ENCODE measurements around the gene COPS3. TPM values are rescaled to one million over a fixed set of nuclear protein-coding genes. Genes with fewer than 3 reads are reported as not detected.

The COPS3 gene
- total and polyA plus RNA-seq, 9 of the 15 experiments (the other 6 are each of a cell fraction or from before 2014, with no cell fraction given) = 92.4 to 295 (median 167) TPM

DNA sequence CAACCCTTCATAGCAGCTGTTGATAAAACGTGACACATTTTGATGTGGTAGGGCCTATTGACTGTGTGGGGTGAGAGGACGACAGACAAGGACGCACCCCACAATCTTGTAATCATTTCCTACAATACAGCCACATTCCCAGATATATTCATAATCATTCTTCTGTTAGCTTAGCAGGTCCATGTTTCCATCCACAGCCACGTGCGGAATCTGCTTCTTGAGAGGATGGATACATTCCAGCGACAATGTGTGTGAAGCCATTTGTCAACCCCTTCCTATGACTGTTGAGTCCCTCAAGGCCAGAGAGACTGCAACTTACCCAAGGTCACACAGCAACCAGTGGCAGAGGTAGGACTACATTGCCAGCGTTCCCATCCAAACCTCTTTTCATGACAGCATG lies 8.7 kb upstream of the COPS3 start (continued):
- no peak for TF ChIP-seq DEAF1 (CRISPR knock-in tag; IDR thresholded peaks at IDR 0.05)
- TF ChIP-seq NFE2L1 (tag; IDR thresholded peaks at IDR 0.05; ENCODE audit: borderline replicate concordance, low read depth) = no peak
- TF ChIP-seq ZNF24 (IDR thresholded peaks at IDR 0.05) = no peak
- TF ChIP-seq, protein P1, sequence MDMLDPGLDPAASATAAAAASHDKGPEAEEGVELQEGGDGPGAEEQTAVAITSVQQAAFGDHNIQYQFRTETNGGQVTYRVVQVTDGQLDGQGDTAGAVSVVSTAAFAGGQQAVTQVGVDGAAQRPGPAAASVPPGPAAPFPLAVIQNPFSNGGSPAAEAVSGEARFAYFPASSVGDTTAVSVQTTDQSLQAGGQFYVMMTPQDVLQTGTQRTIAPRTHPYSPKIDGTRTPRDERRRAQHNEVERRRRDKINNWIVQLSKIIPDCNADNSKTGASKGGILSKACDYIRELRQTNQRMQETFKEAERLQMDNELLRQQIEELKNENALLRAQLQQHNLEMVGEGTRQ (CRISPR knock-in tag; IDR thresholded peaks at IDR 0.05) = no peak
- no peak for TF ChIP-seq FOS (IDR thresholded peaks at IDR 0.05; ENCODE audit: extremely low read depth, insufficient read length)
- no peak for TF ChIP-seq NCOA2 (IDR thresholded peaks at IDR 0.05; ENCODE audit: partially characterized antibody in 2 of 2)
- no peak for TF ChIP-seq CEBPB (tag; IDR thresholded peaks at IDR 0.05)
- no peak for TF ChIP-seq BCOR (IDR thresholded peaks at IDR 0.05)

GRCh38 chr17:17289086-17289485 lies 8.0 kb upstream of the COPS3 start:
- no peak overlapping the region for H2AFZ ChIP-seq (ENCODE audit: low read depth, low read length)
- intact Hi-C loops (cut with micrococcal nuclease) (no loop called here), in situ Hi-C loops (cut with MboI) (no loop called here)
- FAIRE-seq = no peak
- H3K27ac ChIP-seq (ENCODE audit: extremely low read depth, low read depth, low read length) = no peak overlapping the region
- CTCF ChIA-PET (ENCODE audit: low intra/inter-chr PET ratio) = no interaction called here
- no peak overlapping the region for H3K9ac ChIP-seq (ENCODE audit: insufficient read depth in 1 of 2, low read depth in 2 of 2, low read length in 2 of 2)
- no peak for DNase-seq (ENCODE audit: extremely low read depth in 1 of 4, low spot score in 3 of 4)
- H3K36me3 ChIP-seq (ENCODE audit: control insufficient read depth, insufficient read depth, low read length) = no peaks in the 10 kb centered on the region
- no peaks in the 10 kb centered on the region for H4K20me1 ChIP-seq (replicated peaks; ENCODE audit: control insufficient read depth, insufficient read depth, low read length)
- H3K9me1 ChIP-seq (ENCODE audit: control insufficient read depth, insufficient read depth, low read length) = no peaks in the 10 kb centered on the region
- BruUV-seq (replicated peaks) = no TSS peak
- 52% methylated on average over 4 of the region's 4 CpGs for WGBS (ENCODE audit: insufficient coverage, low coverage, missing lambda C conversion rate)
- H3K79me2 ChIP-seq (ENCODE audit: control insufficient read depth, insufficient read depth, low read length) = no peaks in the 10 kb centered on the region
- POLR2A ChIA-PET = no interaction called here
- H3K9me3 ChIP-seq (replicated peaks; ENCODE audit: control insufficient read depth, insufficient read depth, low read depth, low read length) = no peaks in the 10 kb centered on the region
- ATAC-seq = no peak
- no peak overlapping the region for H3K4me3 ChIP-seq
- no peak for TF ChIP-seq POLR2AphosphoS5 (IDR thresholded peaks at IDR 0.05; ENCODE audit: control insufficient read depth, insufficient read depth, low read depth, low read length)
- TF ChIP-seq CBFA2T3 (IDR thresholded peaks at IDR 0.05) = peak; percentile 40; the same call in 1 of the 2 replicates
- TF ChIP-seq ARID1B (IDR thresholded peaks at IDR 0.05) = peak; percentile 14; the same call in 1 of the 2 replicates
- TF ChIP-seq CEBPG (CRISPR knock-in tag; IDR thresholded peaks at IDR 0.05) = no peak
- TF ChIP-seq CEBPG (tag; conservative IDR thresholded peaks at IDR 0.05 in 1 of 2, IDR thresholded peaks at IDR 0.05 in 1 of 2) = peak in 1 of 2 experiments; percentile 45; a peak in 1 of 4 replicates
- TF ChIP-seq TAL1 (IDR thresholded peaks at IDR 0.05) = peak; percentile 30; the same call in 1 of the 2 replicates
- TF ChIP-seq BRCA1 (IDR thresholded peaks at IDR 0.05) = no peak
- no peak for TF ChIP-seq BRCA1 (CRISPR knock-in tag; IDR thresholded peaks at IDR 0.05)
- peak; percentile 77 for TF ChIP-seq CEBPB (tag; IDR thresholded peaks at IDR 0.05)
- 0 out of 2 replicates have a peak, but pooled peaks have one; percentile 21 for TF ChIP-seq CBFA2T2 (conservative IDR thresholded peaks at IDR 0.05)
- H3K27me3 ChIP-seq (ENCODE audit: control insufficient read depth in 2 of 2, insufficient read depth in 2 of 2, low read length in 2 of 2) = no peaks in the 10 kb centered on the region
- H3K4me2 ChIP-seq (ENCODE audit: insufficient read depth, low read length) = no peak overlapping the region
- H3K4me1 ChIP-seq (replicated peaks in 1 of 2; ENCODE audit: control insufficient read depth in 2 of 2, insufficient read depth in 2 of 2, low read length in 2 of 2) = no peaks in the 10 kb centered on the region; a peak in 1 of 5 replicates

All from K562 (cell line).